Panc1 (cell line): ENCODE data around the gene THOC7. TPM values are rescaled to one million over a fixed set of nuclear protein-coding genes. Genes with fewer than 3 reads are reported as not detected.

Experiments used
- ATAC-seq: fragments of 200-7000 bp; cut with Tn5 transposase; 2 replicates; pipeline ENCODE4 v1.9.1; 2020; ENCODE audit warnings: mild to moderate bottlenecking, moderate library complexity
- BruUV-seq: library from RNA; stranded (reverse); fragments of 400-500 nt; replicated peaks from 2 replicates; lab custom pipeline; 2021; lab: Mats Ljungman, UMichigan
- CTCF ChIA-PET: fragments of 300-600 bp; sonication (Branson Sonifier 250); formaldehyde crosslinking; loops from one replicate; lab custom pipeline; 2022; ENCODE audit warnings: antibody characterized with exemption; lab: Charles Lee
- POLR2A ChIA-PET: fragments of 300-600 bp; sonication (Branson Sonifier 250); formaldehyde crosslinking; loops from one replicate; lab custom pipeline; 2022; ENCODE audit warnings: antibody characterized with exemption; lab: Charles Lee
- DNase-seq: peaks from one replicate; pipeline ENCODE4 v3.0.0-alpha.2; 2010; ENCODE audit warnings: low read depth, low spot score
- H3K27ac ChIP-seq: 2 replicates; pipeline ENCODE4 v1.5.1; 2011; ENCODE audit warnings: mild to moderate bottlenecking, low read length, inconsistent platforms
- H3K27me3 ChIP-seq: fragments of 200-500 bp; sonication (Bioruptor generic); 2 replicates; pipeline ENCODE4 v1.6.0; 2014; ENCODE audit warnings: low read length, inconsistent platforms; ENCODE audit not compliant: control insufficient read depth, insufficient read depth
- H3K36me3 ChIP-seq: fragments of 200-500 bp; sonication (Bioruptor generic); 2 replicates; pipeline ENCODE4 v1.5.1; 2014; ENCODE audit warnings: inconsistent platforms, mild to moderate bottlenecking, low read length, moderate library complexity; ENCODE audit not compliant: control insufficient read depth, insufficient read depth
- H3K4me1 ChIP-seq: 2 replicates; pipeline ENCODE4 v1.5.1; 2011; ENCODE audit warnings: inconsistent platforms, mild to moderate bottlenecking, low read length, moderate library complexity; ENCODE audit not compliant: control insufficient read depth, insufficient read depth
- H3K4me3 ChIP-seq, 2 experiments: 2 replicates each; pipeline ENCODE4 v1.5.1; 2011 to 2012; ENCODE audit warnings: low read depth in 2 of 2, low read length in 2 of 2, mild to moderate bottlenecking in 2 of 2, inconsistent platforms in 1 of 2, moderate library complexity in 1 of 2
- H3K9me3 ChIP-seq: fragments of 200-500 bp; sonication (Bioruptor generic); 2 replicates; pipeline ENCODE4 v1.5.1; 2014; ENCODE audit warnings: low read depth, mild to moderate bottlenecking, inconsistent platforms, low read length, moderate library complexity; ENCODE audit not compliant: control insufficient read depth, insufficient read depth
- POLR2AphosphoS5 ChIP-seq: IDR thresholded peaks from 2 replicates; pipeline ENCODE4 v1.6.1; 2012; ENCODE audit warnings: mild to moderate bottlenecking, low read depth, low read length, moderate library complexity
- SIN3A ChIP-seq: IDR thresholded peaks from 2 replicates; pipeline ENCODE4 v1.6.1; 2012; ENCODE audit warnings: low read depth, mild to moderate bottlenecking, low read length, moderate library complexity, borderline replicate concordance; ENCODE audit not compliant: insufficient read depth
- TCF7L2 ChIP-seq: IDR thresholded peaks from 2 replicates; pipeline ENCODE4 v1.6.1; 2011; ENCODE audit warnings: mild to moderate bottlenecking, low read depth, low read length, inconsistent platforms
- in situ Hi-C: cut with HindIII; loops from 2 replicates; pipeline ENCODE4 v1.10.0; 2016; ENCODE audit warnings: low sequenced_read_pairs, low pct_unique_long_range_greater_than_20kb
- intact Hi-C: fragments of 100-400 bp; cut with micrococcal nuclease; formaldehyde crosslinking; loops from one replicate; pipeline ENCODE4 v1.10.0; 2022; ENCODE audit not compliant: unreplicated experiment
- total RNA-seq: library from RNA; stranded (reverse); gene quantifications from one replicate; pipeline ENCODE4 v1.2.1, GENCODE V29; 2021; ENCODE audit not compliant: unreplicated experiment
- TF ChIP-seq, protein P1 (sequence below), 2 experiments: IDR thresholded peaks; 2 replicates each; pipeline ENCODE4 v1.6.1; 2011 to 2012; ENCODE audit warnings: low read depth in 2 of 2, control low read depth in 1 of 2, low read length in 1 of 2, mild to moderate bottlenecking in 1 of 2, moderate library complexity in 1 of 2; ENCODE audit not compliant: insufficient read depth in 1 of 2
- TF ChIP-seq, protein P2 (sequence below): fragments of 450-650 bp; IDR thresholded peaks from 2 replicates; pipeline ENCODE4 v1.5.1; 2017; ENCODE audit warnings: mild to moderate bottlenecking

The THOC7 gene
- total RNA-seq, 1 experiment from 2014 or later, result 64.3 TPM

DNA sequence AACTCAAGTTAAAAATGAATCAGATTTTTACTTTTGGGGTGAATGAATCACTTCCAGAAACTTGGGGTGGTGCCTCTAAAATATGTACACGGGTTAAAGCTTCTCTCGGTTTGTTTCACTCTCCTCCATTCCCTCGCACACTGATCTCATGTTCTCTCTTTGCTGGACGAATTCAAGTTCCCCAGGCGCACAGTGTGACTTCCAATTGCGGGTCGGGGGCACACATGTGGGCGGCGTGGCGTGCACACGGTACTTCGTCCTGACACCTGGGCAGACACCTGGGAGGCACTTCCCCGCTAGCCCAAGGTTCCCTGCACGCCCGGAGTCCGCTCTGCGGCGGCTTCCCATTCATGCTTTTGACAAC lies 47.9 kb upstream of the THOC7 start:
- in situ Hi-C loops (no loop called here), intact Hi-C loops (no loop called here)
- ChIA-PET POLR2A (no interaction called here), CTCF (no interaction called here)
- ATAC-seq, result no peak
- Histone ChIP-seq H3K4me1 (peaks cover 12% of the 10 kb centered on the region), H3K36me3 (no peaks in the 10 kb centered on the region), H3K27ac (peak overlapping the region; percentile 77), H3K27me3 (no peaks in the 10 kb centered on the region), H3K4me3 (peak overlapping the region; percentile 58 to 63), H3K9me3 (no peaks in the 10 kb centered on the region)
- DNase-seq, result no peak
- TF ChIP-seq, protein P1, sequence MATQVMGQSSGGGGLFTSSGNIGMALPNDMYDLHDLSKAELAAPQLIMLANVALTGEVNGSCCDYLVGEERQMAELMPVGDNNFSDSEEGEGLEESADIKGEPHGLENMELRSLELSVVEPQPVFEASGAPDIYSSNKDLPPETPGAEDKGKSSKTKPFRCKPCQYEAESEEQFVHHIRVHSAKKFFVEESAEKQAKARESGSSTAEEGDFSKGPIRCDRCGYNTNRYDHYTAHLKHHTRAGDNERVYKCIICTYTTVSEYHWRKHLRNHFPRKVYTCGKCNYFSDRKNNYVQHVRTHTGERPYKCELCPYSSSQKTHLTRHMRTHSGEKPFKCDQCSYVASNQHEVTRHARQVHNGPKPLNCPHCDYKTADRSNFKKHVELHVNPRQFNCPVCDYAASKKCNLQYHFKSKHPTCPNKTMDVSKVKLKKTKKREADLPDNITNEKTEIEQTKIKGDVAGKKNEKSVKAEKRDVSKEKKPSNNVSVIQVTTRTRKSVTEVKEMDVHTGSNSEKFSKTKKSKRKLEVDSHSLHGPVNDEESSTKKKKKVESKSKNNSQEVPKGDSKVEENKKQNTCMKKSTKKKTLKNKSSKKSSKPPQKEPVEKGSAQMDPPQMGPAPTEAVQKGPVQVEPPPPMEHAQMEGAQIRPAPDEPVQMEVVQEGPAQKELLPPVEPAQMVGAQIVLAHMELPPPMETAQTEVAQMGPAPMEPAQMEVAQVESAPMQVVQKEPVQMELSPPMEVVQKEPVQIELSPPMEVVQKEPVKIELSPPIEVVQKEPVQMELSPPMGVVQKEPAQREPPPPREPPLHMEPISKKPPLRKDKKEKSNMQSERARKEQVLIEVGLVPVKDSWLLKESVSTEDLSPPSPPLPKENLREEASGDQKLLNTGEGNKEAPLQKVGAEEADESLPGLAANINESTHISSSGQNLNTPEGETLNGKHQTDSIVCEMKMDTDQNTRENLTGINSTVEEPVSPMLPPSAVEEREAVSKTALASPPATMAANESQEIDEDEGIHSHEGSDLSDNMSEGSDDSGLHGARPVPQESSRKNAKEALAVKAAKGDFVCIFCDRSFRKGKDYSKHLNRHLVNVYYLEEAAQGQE (IDR thresholded peaks at IDR 0.05; ENCODE audit: insufficient read depth in 1 of 2, low read depth in 2 of 2, low read length in 1 of 2), result no peak
- TF ChIP-seq TCF7L2 (no peak), POLR2AphosphoS5 (no peak)
- BruUV-seq, result no TSS peak

- POLR2A ChIA-PET, result no interaction called here
- in situ Hi-C loops (no loop called here), intact Hi-C loops (no loop called here)
- Histone ChIP-seq H3K4me3 (peak overlapping the region; percentile 58 to 63), H3K27ac (peak overlapping the region; percentile 77), H3K9me3 (no peaks in the 10 kb centered on the region), H3K4me1 (peaks cover 12% of the 10 kb centered on the region), H3K27me3 (no peaks in the 10 kb centered on the region), H3K36me3 (no peaks in the 10 kb centered on the region)
- CTCF ChIA-PET, result no interaction called here
- ATAC-seq (no peak), DNase-seq (no peak)
- TF ChIP-seq, protein P2, sequence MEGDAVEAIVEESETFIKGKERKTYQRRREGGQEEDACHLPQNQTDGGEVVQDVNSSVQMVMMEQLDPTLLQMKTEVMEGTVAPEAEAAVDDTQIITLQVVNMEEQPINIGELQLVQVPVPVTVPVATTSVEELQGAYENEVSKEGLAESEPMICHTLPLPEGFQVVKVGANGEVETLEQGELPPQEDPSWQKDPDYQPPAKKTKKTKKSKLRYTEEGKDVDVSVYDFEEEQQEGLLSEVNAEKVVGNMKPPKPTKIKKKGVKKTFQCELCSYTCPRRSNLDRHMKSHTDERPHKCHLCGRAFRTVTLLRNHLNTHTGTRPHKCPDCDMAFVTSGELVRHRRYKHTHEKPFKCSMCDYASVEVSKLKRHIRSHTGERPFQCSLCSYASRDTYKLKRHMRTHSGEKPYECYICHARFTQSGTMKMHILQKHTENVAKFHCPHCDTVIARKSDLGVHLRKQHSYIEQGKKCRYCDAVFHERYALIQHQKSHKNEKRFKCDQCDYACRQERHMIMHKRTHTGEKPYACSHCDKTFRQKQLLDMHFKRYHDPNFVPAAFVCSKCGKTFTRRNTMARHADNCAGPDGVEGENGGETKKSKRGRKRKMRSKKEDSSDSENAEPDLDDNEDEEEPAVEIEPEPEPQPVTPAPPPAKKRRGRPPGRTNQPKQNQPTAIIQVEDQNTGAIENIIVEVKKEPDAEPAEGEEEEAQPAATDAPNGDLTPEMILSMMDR, result no peak
- TF ChIP-seq SIN3A (no peak), TCF7L2 (no peak), POLR2AphosphoS5 (no peak)
- TF ChIP-seq, protein P1 (IDR thresholded peaks at IDR 0.05; ENCODE audit: insufficient read depth in 1 of 2, low read depth in 2 of 2, low read length in 1 of 2), result no peak
- no TSS peak for BruUV-seq
Measured at GRCh38 chr3:63910891-63911290, 47.3 kb upstream of the THOC7 start.
